IMR-90 (cell line): Measurements from ENCODE around the gene PRUNE2.

Source experiments
- CTCF ChIP-seq: conservative IDR thresholded peaks from 2 replicates; pipeline ENCODE4 v1.5.1; 2012; ENCODE audit warnings: mild to moderate bottlenecking, low read depth, low read length, improper control_type of control experiment
- POLR2A ChIP-seq: IDR thresholded peaks from 2 replicates; pipeline ENCODE4 v1.6.1; 2012; ENCODE audit warnings: mild to moderate bottlenecking, low read depth, low read length
- RAD21 ChIP-seq: IDR thresholded peaks from 2 replicates; pipeline ENCODE4 v1.6.1; 2012; ENCODE audit warnings: low read length, improper control_type of control experiment
- RFX5 ChIP-seq: IDR thresholded peaks from 2 replicates; pipeline ENCODE4 v1.8.0; 2012; ENCODE audit warnings: low read depth, mild to moderate bottlenecking, low read length, moderate library complexity
- SMC3 ChIP-seq: fragments of 150-350 bp; IDR thresholded peaks from 2 replicates; pipeline ENCODE4 v1.6.1; 2016; ENCODE audit warnings: low read depth, mild to moderate bottlenecking, antibody characterized with exemption, low read length, moderate library complexity

GRCh38 chr9:76626141-76626540 lies 279.8 kb downstream of the PRUNE2 start:
- no peak for TF ChIP-seq CTCF
- TF ChIP-seq RAD21, result no peak
- TF ChIP-seq RFX5, result no peak
- TF ChIP-seq POLR2A, result no peak
- TF ChIP-seq SMC3, result no peak
